Activated T-cell treated with anti-CD3 and anti-CD28 coated beads for 4 hours (primary cell): ENCODE results near the gene YPEL1.

ENCODE experiments used
- DNase-seq: peaks from one replicate; pipeline ENCODE4 v3.0.0-alpha.2; 2020

YPEL1 gene, protein sequence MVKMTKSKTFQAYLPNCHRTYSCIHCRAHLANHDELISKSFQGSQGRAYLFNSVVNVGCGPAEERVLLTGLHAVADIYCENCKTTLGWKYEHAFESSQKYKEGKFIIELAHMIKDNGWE

DNA sequence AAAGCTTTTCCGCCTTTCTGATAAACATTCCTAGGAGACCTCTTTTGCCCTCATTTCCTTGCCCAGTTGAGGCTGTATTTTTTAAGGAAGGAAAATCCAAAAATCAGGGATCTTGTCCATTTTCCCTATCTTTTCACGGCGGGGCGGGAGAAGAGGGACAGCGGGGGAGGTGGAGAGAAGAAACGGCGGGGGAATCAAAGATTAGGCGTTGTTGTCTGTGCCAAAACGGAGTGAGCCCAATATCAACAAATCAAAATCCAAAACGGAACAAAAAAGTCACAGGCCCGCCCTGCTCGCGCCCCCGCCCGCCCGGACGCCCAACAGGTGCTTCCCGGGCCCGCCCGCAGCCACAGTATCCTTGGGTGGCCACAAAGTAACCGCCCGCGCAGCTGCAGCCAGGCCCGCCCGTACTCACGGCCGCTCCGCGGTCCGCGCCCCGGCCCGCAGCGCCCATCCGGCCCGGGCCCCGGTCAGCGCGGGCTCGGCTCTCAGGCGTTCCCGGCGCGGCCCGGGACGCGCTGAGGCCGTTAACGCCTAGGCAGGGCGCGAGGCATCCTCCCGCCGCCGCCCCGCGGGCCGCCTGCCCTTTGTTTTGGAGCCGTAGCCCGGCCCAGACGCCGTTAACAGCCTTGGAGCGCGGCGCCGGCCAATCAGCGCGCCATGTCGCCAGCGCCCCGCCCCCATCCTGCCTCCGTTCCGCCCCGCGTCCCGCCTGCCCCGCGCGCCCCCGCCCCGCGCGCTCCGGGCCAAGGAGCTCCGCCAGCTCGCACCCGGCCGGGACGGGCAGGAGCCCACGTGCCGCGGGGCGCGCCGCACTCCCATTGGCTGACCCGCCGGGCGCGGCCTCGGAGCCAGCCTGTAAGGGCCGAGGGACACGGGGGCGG is at the start of gene YPEL1:
YPEL1 (minus strand) TSS at position 595 of the 884 bp plus-strand sequence. CDS start 25,050 bp downstream, outside the sequence.
- peak; percentile 91 for DNase-seq

DNA sequence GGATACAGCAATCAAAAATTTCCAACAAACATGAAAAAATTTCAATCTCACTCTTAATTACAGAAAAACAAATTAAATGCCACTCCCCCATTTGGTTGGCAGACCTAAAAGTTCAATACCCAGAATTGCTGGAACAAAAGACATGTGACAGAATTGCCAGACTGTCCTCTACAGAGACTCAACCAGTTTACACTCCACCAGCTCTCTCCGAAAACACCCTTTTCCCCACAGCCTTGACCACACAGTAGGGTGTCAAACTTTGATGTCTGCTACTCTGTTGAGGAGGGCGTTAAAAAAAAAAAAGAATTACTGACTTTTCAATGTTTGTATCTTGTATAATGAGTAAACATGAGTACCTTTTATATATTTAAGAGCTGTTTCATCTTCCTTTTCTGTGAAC is 44.7 kb upstream of the YPEL1 start:
- no peak for DNase-seq

DNA sequence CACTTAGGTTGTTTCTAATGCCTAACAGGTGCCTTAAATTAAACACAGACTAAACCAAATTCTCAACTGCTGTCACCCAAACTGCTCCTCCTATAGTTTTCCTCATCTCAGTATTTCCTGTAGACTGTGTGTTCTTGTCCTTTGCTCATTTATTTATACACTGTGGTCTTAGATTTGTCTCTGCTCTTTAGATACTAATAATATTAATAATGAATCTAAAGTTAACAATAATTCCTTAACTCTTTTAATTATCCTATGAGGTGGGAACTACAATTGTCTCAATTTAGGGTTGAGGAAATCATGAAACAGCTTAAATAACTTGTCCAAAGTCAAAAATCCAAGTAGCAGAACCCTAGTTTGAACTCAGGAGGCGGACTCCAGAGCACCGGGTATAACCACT is 43.9 kb upstream of the YPEL1 start:
- DNase-seq = no peak

DNA sequence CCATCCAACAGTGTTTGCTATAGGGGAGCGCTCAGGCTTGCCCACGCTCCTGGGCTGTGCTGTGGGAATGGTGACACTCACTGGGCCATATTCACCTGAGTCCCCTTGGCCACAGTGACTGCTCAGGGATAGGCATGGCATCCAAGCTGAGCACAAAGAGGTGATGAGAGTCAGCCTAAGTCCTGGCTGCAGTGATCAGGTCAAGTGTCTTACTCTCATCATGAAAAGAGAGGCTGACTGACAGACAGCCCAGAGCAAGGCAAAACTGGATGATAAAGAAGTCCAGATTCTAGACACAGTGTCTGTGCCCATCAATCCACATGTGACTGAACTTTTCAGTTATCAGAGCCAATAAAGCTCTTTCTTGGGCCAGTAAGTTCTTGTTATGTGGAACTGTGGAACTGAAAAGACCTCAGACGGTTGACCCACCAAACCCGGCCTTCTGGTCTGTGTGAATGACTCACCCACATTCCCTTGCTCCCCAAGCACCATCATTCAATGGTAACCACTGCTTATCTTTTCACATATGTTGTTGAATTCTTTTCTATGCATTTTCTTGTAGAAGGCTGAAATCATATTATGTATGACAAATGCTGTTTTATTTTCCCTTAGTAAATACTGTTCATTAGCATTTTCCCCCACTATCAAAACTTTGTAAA is 43.2 kb upstream of the YPEL1 start:
- no peak for DNase-seq

DNA sequence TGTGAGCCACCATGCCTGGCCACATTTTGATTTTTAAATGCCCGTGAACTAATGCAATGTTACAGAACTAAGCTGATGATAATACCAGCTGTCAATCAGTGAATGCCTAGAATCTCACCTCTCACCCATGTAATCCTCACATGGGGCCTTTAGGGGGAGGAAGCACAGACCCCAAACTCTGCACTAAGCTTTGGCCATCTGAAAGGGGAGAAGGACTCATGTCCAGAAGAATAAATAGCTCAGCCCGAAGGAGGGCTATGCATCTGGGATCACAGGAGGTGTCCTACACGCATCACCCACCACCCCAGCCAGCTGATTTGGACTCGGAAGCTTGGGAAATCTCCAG is 36.0 kb upstream of the YPEL1 start:
- DNase-seq = no peak

DNA sequence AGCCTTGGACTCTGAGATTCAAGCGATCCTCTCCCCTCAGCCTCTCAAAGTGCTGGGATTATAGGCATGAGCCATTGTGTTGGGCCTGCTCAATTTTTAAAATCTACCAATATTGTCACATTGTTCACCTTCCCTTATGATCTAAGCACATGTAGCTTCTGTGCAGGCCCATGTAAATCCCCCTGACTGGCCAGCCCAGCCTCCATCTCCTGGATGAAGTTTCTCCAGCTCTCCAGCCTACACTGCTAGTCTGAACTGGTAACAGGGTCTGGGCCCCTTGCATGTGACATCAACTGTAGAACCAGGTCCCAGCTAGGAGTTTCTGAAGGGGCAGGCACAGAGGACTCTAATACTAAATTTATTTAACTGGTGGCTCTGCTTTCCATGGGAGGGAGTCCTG is 32.8 kb upstream of the YPEL1 start:
- DNase-seq = no peak

DNA sequence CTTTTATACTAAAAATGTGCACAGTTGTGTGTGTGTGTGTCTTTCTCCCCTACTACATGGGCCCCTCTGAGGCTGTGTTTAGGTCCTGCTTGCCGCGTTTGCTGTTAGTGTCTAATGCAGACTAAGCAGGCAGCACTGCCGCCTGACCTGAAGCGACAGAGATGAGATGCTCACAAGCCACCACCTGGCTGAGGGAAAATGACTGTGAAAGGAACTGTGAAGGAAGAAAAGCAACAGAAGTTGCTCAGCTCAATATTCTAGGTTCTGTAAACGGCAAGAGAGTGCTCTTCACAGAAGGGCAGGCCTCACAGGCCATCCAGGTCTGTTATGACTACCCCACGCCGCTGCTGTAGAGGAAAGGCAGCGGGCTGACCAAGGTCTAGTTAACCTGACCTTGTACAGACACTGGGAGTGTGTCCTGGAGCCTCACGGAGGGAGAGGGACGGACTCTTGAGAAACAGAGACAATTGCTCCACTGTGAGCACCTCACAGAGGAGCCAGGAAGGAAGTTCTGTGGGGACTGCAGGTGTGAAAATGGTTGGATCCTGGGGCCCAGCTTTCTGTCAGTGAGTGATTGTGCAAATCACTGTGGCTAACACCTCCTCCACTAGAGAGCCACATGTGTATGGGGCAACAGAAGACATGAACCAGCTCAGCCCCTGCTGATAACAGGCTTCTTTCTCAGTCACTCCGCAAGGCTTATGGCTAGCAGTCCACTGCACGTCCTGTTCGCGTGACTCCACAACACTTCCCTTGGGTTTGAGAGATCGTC is 31.3 kb upstream of the YPEL1 start:
- peak; percentile 24 for DNase-seq

DNA sequence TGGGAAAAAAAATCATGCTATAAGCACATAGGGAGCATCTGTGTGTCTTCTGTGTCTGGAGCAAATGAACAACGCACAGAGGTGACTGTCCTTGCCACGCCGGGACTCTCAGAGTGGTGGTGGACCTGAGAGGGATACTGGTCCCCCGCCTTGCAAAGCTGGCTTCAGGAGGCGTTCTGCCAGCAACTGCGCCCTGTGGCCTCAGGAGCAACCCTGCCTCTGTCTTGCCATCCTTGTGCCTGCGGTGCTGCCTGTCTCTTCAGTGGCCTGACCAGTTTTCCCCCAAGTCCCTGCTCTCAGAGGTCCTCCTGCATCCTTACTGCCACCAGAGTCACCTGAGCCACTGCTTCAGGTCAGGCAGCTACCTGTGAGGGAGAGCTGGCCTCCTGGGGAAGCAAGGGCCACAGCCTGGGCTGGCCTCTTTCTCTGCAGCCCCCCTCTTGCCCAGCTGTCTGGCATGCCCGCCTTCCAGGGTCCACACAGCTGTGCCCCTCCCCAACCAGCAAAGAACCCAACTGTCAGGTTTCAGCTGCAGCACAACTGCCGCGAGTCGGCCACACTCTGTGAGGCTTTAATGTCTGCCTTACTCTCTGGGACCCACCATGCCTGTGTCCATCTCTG is 30.4 kb upstream of the YPEL1 start:
- no peak for DNase-seq

DNA sequence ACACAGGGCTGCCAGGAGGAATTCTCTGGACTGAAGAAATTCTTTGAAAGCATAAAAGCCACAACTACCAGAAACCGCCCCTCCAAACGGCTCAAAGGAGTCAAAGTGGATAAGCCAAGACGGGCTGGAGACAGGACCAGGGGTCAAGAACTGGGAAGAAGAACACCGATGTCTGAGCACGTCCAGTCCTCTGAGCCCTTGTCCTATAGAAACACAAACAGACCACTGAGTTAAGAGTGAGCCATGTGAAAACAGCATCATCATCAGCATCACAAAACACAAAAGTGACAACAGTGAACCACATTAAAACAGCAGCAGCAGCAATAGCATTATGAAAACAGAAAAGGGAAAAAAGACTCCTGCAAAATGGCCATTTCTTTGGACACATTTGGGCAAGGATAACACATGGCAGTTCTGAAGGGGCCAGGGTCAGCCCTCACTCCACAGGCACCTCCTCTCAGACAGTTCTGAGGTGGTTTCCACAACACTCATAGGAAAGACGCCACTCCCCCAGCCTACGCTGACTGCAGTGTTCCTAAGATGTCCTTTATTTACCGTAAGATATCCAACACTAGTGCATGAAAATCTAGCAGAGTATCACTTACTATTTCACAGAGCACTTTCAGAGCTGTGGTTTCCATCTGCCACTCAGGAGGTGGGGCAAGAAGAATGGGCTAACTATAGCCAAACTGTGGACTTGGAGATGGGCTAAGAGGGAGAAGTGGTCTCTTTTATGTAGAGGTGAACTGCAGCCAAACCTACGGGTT is 28.6 kb upstream of the YPEL1 start:
- no peak for DNase-seq

DNA sequence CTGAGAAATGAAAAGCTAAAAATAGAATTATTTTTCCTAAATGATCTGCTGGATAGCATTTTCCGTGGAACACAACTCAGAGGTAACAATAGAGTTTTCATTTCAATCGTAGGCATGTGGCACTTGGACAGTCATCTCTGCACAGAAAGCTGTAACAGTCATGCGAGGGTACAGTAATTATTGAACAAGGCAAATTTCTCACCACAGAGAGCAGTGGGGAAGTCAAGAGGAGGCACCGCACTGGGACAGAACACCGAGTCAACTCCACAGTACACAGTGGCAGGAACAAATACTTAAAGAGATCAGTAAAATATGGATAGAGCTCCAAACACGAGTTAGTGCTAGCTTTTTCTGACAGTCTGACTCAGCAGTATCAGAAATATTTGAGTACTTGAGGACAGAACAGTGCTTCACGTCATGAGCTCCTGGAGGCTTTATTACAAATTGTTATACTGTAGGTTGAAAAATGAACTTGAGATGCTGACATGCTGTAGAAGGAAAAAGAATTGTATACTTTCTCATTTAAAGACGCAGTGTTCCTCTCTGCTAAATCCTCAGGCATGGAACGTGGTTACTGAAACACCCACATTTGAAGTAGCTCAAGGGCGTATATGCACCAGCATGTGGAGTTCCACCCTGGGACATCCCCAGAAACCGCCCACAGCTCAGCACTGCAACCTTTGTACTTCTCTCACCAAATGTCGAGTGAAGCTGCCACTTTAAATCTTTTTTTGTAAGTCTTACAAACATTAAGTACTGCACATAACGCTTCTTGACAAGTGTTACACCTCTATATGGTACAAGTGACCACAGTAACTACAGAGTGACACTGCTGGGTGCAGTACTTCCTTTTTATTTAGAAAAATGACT is 27.4 kb upstream of the YPEL1 start:
- DNase-seq = peak; percentile 12

DNA sequence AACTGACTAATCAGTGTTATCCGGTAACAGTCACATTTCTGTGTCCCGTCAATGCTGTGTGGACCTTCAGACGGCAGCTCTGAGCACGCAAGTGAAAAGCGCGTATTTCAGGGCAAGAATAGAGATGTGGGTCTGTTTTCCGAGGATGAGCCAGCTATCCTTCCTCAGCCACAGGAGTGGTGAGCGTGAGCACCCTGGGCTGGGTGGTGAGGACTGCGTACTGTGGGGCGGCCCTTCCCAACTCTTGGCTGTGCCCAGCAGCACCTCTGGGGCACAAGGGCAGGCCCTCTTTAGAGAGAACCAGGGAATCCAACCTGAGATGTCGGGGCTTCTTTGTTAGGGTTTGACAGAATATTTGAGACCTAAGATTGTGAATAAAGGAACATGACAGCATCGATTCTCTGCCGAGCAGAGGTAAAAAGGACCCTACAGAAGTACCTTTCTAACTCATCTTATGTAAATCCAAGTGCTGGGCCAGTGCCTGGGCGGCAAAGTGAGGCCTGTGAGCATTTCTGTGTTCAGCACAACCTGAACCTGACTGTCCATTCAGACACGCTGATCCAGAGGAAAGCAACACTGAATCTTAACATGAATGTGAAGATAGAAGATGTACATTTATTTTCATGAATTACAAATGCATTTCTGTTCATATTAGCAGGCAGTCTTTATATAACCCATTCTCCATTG is 26.5 kb upstream of the YPEL1 start:
- no peak for DNase-seq

DNA sequence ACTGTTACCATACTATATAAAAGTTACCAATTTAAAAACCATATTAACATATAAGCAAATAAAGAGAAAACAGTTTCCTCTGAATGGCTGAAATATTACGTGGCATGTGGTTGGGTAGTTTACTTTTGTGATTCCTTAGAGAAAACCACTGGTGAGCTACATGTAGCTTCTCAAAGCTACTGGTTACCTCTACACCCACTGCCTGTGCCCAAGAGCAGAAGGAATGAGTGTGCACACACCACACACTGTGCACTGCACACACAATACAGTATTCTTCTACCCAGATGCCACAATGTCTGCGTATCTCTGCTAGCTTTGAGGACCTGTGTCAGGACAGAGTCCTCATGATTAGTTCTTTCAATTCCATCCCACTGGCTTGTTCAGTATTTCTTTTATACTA is 25.5 kb upstream of the YPEL1 start:
- DNase-seq = no peak

DNA sequence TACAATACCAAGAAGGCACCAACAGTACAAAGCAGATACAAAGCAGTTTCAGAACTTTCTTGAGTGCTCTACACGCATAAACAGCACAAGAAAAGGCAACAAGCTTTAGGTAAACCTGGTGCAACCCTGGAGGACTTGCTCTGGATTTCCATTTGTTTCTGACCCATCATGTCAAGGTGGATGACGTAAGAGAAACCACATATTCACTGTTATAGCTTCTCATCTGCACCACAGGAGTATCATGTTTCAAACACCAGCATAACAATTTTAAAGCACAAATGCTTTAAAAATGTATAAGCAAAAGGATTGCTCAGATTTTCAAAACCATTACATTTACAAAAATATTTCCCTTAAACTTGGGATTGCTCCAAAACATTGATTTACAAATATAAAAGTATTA is 25.0 kb upstream of the YPEL1 start:
- no peak for DNase-seq

DNA sequence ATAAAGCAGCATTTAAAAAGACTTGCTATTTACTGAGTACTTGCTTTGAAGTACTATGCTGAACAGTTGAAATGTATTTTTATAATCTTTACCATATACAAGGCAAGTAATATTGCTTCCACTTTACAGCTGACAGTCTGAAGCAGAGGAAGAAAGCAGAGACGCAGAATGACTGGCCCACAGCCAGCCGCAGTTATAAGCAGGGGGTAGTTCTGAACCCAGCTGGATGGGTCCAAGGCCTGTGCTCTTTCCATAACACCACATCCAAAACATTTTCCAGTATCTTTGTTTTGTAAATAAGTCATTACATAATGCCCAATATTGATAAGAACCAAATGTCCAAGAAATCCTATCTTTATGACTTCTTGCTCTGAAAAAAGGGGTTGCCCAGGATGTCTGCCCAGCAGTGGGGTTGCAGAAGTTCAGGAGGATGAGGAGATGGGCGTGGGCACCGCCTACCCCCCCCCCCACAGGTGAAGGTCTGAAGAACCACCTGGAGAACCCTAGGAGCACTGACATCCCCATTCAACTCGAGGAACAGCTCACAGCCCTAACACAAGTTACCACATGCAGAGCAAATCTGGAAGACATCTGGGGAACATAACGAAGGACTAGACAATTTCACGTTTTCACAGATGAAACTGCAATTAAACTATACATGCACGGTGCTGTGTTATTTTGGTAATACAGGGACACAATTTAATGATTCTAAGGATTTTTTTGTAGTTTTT is 24.2 kb upstream of the YPEL1 start:
- no peak for DNase-seq

DNA sequence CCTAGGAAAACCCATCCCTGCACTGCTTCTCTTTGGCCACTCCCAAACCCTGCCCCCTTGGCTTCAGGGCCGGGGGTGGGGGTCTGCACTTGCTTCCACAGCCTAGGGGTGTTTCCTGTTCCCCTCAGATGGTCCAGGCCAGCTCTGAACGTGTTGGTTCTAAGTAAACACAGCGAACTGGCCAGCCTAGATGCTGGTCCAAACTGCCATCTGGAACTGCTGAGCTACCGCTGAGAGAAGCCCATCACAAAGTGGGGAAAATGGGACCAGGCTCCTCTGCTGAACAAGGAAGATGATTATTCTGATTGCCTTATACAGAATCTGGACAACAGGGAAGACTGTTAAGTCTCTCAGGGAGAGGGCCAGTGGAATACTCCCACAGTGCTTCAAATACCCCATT is 23.5 kb upstream of the YPEL1 start:
- no peak for DNase-seq

DNA sequence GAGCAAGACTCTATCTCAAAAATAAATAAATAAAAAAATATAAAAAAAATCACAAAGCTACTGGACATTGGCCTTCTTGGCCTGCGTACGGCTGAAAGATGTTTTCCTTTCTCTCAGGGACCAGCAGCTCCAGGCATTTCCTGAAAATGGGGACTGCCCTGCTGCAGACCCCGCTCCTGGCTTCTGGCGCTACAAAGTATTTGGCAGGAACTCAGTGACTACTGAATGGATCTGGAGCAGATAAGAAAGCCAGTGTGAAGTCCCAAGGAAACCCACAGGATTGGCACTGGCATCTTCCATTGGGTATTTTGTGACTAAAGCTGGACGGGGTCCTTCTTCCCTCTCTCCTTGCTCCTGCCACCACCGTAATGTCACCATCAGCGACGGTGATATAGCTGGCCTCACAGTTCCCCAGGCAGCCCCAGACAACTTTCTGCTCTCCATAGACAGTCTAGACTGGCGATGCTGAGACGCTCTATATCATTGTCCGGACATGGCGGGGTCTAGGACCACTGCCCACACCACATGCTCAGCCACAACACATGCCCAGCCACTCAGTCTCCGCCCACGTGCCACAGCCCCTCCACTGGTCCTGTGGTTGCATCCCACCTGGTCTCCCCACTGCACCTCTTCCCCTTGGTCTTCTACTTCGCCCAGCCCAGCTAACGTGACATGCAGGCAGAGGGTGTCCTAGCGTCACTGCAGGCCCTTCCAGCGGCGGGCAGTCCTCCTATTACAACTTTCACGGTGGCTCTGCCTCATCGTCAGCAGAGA is 22.7 kb upstream of the YPEL1 start:
- DNase-seq = no peak

DNA sequence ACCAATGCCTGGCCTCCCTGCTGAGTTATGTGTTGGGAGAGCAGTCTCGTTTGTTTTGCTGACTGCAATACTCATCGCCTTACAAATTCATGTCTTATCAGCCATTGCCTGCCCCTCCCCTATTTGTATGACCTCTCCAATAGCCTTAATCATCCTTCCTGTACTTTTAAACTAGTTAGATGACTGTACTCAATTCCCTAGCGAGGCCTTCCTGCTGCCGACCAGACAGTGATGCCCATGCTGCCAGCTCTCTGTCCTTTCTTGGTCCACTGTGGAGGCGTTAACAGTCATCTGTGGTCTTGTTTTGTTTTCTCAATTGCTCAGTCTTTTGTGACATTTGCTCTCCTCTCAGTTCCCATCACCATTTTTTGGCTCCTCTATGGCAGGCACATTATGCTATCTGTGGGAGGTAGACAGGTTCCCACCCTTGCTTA is 20.3 kb upstream of the YPEL1 start:
- DNase-seq = no peak

DNA sequence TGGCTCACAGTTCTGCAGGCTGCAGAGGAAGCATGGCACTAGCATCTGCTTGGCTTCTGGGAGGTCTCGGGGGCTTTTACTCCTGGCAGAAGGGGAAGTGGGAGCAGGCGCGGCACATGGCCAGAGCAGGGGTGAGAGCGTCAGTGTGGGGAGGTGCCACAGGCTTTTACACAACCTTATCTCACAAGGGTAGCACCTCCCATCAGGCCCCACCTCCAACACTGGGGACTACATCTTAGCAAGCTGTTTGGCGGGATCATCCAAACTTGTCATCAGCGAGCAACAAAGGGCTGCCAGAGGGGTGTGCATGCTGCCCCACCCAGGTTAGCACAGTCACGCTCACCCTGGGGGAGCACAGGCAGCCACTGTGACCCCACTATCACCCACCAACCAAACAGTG is 18.9 kb upstream of the YPEL1 start:
- no peak for DNase-seq
